Left colon (tissue), 2 donors: ENCODE results near the gene GALNS. TPM values are rescaled to one million over a fixed set of nuclear protein-coding genes. Genes with fewer than 3 reads are reported as not detected.
A peak's percentile ranks its signal among the peaks of the same experiment; 100 is the strongest.

Experiments
- ATAC-seq: fragments of 200-7000 bp; cut with Tn5 transposase; one replicate; pipeline ENCODE4 v1.9.1; 2020; ENCODE audit warnings: mild to moderate bottlenecking, moderate library complexity
- DNase-seq, 2 donors: peaks; one replicate each; pipeline ENCODE4 v3.0.0-alpha.2; 2020
- intact Hi-C, 2 donors: fragments of 100-400 bp; cut with DNase I in 1 of 2; cut with micrococcal nuclease in 1 of 2; formaldehyde crosslinking; loops; one replicate each; pipeline versions ENCODE4 v1.11.2 to v1.14.0; 2022; cut with DNase I, micrococcal nuclease
- total RNA-seq, 2 donors: library from RNA; stranded (reverse); fragmentation: NEBNext Ultra II Directional; extraction: Animal tissue kit (Norgen Biotek cat#: 25700); gene quantifications; one replicate each; pipeline ENCODE4 v1.2.1, GENCODE V29; 2021
- donor health status: DM: no; HTN: no; CAD: no.
- donor health status: DM: yes; HTN: yes; CAD: no.

Gene GALNS
- total RNA-seq, 2 donors from 2014 or later: 39.1 to 43.5 TPM

- DNase-seq: no peak
- ATAC-seq: no peak
- intact Hi-C loops: no loop called here
These were observed 22.4 kb upstream of the GALNS start for GRCh38 chr16:88878967-88879787.

DNA sequence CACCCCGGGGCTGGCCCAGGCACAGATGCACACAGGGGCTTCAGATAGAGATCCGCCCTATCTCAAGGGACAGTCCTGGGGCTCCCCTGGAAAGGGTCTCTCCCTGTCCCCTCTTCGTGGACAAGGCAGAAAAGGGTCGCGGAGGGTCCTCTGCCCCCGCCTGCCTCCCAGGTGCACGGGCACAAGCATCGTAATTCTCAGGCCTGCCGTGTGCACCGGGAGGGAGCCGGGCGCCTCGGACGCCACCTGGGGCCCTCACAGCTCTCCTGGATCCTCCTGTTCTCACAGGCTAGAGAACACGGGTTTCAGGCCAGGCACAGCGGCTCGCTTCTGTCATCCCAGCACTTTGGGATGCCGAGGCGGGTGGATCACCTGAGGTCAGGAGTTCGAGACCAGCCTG, 21.6 kb upstream of the GALNS start:
- intact Hi-C loops: no loop called here
- ATAC-seq: no peak

GRCh38 chr16:88877564-88878289, 21.0 kb upstream of the GALNS start:
- ATAC-seq (no peak), DNase-seq (no peak)
- intact Hi-C loops: no loop called here

More for the DNA sequence above, 21.6 kb upstream of the GALNS start:
- no peak for DNase-seq

- ATAC-seq (no peak), DNase-seq (no peak)
- intact Hi-C loops: no loop called here
These were observed 20.3 kb upstream of the GALNS start for GRCh38 chr16:88876942-88877526.

- DNase-seq (no peak), ATAC-seq (no peak)
- intact Hi-C loops: no loop called here
These were observed 19.0 kb upstream of the GALNS start for GRCh38 chr16:88875703-88876234.

- no peak for DNase-seq
- no peak for ATAC-seq
- intact Hi-C loops: no loop called here
These were observed 18.3 kb upstream of the GALNS start for GRCh38 chr16:88874938-88875599.

DNA sequence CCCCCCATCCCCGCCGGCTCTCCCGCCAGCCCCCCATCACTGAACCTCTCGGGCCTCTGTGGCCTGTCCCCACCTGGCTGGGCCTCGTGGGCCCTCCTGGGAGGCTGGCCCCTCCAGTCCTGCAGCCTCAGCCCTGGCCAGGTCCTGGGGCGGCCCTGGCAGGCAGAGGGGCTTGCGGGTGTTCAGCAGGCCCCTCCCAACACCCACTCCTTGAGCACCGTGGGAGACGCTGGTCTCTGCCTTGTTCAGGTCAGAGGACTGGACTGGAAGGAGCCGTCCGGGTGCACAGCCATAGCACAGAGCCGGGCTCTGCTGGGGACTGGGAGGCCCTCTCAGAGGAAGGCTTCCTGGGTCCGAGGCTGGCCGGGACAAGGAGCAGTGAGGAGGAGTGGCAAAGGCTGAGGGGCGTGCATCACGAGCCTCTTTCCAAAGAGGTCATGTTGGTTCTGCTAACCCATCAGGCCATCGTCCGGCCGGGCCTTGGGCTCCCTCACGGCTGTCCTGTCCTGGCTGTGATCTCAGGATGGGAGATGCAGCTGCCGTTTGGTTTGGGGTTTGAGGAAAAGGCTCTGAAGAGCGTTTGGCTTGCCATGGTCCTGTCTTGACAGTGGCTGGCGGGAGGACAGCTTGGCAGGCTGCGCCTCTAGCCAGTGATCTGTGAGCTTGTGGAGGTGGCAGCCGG, 16.0 kb upstream of the GALNS start:
- intact Hi-C loops: no loop called here
- no peak for ATAC-seq
- no peak for DNase-seq

DNA sequence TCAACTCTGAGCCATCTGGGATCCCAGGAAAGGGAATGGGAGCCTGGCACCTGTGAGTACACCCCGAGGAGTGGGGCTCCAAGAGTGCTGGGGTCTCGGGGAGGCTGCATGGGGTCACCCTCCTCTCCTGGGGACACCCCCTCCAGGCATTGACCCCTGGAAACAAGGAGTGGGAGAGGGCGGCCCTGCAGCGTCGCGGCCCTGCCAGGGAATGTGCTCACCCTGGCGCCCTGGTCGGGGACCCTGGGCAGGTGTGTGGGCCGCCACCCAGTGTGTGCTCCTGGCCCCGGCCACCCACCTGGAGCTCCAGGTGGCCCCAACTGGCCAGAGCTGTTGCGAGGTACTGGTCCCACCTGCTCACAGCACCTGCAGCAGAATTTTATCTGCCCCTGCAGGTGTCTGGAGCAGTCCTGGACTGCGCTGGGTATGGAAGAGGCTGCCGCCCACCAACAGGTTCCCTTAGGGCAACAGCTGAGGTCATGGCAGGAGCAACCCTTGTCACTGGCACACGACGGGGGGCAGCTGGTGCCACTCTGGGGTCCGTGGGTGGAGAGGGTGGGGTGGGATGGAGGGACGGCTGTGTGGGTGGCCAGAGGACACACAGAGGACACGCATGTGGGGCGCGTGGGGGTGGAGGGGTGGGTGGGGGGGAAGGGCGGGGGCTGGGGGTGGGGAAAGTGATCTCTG, 15.1 kb upstream of the GALNS start:
- intact Hi-C loops: no loop called here
- ATAC-seq (no peak), DNase-seq (no peak)

- ATAC-seq: peak; percentile 6
- DNase-seq: no peak
- intact Hi-C loops: no loop called here
These were observed 14.6 kb upstream of the GALNS start for GRCh38 chr16:88871349-88871702.

DNA sequence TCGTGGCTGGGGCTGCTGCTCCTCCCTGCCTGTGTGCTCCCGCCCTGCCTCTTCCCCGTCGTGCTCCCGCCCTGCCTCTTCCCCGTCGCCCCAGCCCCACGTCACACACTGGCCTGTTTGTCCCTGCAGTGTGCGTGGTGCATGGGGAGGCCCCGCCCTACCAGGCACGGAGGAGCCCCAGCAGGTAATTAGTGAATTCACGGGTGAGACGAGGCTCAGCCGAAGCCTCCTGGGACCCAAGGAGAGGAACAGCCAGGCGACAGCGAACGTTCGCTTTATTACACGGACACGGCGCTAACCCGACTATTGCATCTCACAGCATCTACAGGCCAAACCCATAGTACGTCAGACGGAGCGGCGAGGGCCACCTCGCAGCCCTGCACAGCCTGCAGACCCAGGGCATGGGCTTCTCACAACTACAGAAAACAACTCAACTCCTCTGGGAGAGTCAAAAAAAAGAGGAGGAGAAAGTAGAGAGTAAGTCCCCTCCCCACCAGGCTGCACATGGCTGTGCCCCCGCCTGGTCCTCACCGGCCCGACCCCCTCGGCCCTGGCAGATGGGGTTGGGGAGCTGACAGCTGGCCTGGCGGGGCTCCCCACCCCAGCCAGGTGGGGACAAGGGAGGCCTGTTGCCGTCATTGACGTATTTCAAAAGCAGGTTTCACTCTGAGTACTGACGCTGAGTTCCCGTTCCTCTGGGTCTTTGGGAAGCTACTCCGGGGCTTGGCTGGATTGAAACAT, 14.0 kb upstream of the GALNS start:
- ATAC-seq (peak; percentile 53), DNase-seq (peak in 1 of 2 donors; percentile 39)
- intact Hi-C loops: no loop called here

GRCh38 chr16:88869673-88869980, 12.9 kb upstream of the GALNS start:
- no peak for ATAC-seq
- intact Hi-C loops: no loop called here

GRCh38 chr16:88868974-88869672, 12.4 kb upstream of the GALNS start:
- DNase-seq (no peak), ATAC-seq (no peak)
- intact Hi-C loops: no loop called here

More at GRCh38 chr16:88869673-88869980, 12.9 kb upstream of the GALNS start:
- no peak for DNase-seq

- DNase-seq: no peak
- ATAC-seq: no peak
- intact Hi-C loops: no loop called here
These were observed 11.0 kb upstream of the GALNS start for GRCh38 chr16:88867581-88868246.

DNA sequence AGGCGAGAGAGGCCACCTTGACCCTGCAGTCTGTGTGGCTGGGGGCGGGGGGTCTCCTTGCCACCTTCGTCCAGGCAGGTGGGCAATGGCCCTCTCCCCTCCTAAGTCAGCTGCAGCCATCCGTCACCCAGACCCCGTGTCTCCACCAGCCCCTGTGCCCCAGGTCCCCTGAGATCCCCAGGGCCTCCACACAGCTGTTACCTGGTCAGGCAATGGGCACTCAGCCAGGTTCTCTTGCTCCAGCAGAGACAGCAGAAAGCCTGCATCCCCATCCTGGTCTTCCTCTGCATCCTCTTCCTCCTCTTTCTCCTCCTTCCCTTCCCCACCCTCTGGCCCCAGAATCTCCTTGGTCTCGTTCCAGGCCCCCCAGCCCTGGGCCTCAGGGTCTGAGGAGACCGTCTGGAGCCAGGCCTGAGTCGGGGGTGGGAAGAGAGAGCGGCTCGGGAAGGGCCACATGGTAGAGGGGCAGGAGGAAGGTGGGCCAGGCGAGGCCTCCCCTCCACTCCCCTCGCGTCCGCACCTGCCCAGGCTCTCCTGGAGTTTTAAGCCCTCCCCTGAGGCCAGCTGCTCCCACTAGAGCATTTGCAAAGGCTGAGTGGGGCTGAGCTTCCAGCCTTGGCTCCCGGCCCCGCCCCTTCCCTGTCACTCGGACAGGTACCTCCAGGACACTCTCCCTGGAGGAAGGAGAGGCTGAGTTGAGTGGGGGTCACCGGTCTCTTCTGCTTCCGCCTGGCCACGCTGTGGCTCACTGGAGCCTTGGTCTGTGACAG, 9.6 kb upstream of the GALNS start, which contains the start of gene PABPN1L:
TSS of gene PABPN1L (minus strand) at position 510 of the 770 bp plus-strand sequence. CDS start at position 456, 54 bp downstream.
- ATAC-seq: no peak
- no peak for DNase-seq
- intact Hi-C loops: no loop called here

DNA sequence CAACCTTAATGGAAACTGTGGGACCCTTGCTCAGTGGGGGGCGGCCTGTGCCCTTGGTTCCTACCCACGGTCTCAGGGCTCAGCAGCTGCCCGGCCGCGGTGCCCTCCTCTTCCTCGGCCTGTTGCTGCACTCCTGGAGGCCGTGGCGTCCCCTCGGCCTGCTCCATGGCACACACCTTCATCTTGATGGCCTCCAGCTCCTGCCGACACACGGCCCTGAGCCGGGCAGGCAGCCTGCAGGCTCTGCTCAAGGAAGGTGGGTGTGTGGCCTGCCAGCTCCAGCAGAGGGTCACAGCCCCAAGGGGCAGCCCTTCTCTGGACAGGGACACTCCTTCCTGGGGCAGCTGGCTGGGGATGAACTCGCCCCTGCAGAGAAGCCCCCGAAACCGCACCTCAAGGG, 9.0 kb upstream of the GALNS start:
- ATAC-seq (no peak), DNase-seq (no peak)
- intact Hi-C loops: no loop called here

- intact Hi-C loops: no loop called here
- DNase-seq (no peak), ATAC-seq (no peak)
These were observed 8.6 kb upstream of the GALNS start for GRCh38 chr16:88865310-88865709.
